HepG2 (cell line): Measurements from ENCODE around the gene TRIM66. TPM values are rescaled to one million over a fixed set of nuclear protein-coding genes. Genes with fewer than 3 reads are reported as not detected.

Experiments used
- ATAC-seq: fragments of 200-7000 bp; cut with Tn5 transposase; 3 replicates; pipeline ENCODE4 v1.9.1; 2020; ENCODE audit warnings: mild to moderate bottlenecking, moderate library complexity
- BruUV-seq: library from RNA; stranded (reverse); fragments of 400-500 nt; replicated peaks from 2 replicates; lab custom pipeline; 2021; lab: Mats Ljungman, UMichigan
- CTCF ChIA-PET: fragments of 300-600 bp; formaldehyde crosslinking; extraction: SDS; loops from one replicate; lab custom pipeline; 2021; ENCODE audit warnings: low total read pairs, inconsistent platforms, low intra/inter-chr PET ratio; lab: Yijun Ruan, JAX
- POLR2A ChIA-PET: fragments of 350-600 bp; sonication (Branson Sonifier 250); formaldehyde crosslinking; loops from one replicate; lab custom pipeline; 2020; ENCODE audit warnings: antibody characterized with exemption, inconsistent platforms; lab: Yijun Ruan, JAX
- DNase-seq: peaks from one replicate; pipeline ENCODE4 v3.0.0-alpha.2; 2015; ENCODE audit warnings: low spot score
- FAIRE-seq: peaks from 3 replicates; lab custom pipeline; 2011; peaks lifted over from hg19 to GRCh38; lab: Jason Lieb, UNC
- H2AFZ ChIP-seq: one replicate; pipeline ENCODE4 v1.6.1; 2011; ENCODE audit warnings: low read length, inconsistent platforms
- H3K27ac ChIP-seq: fragments of 300-600 bp; 3 replicates; pipeline ENCODE4 v1.8.0; 2011; ENCODE audit warnings: mixed run types, mild to moderate bottlenecking, mixed read lengths, low read length, inconsistent platforms; ENCODE audit not compliant: insufficient read depth; ENCODE audit errors: extremely low read length
- H3K27me3 ChIP-seq, 2 experiments: fragments of 200-600 bp in 1 of 2; 2 replicates in 1 of 2; 3 replicates in 1 of 2; pipeline versions ENCODE4 v1.6.0 to v1.8.0; 2011; ENCODE audit warnings: low read length in 2 of 2, mild to moderate bottlenecking in 2 of 2, moderate library complexity in 2 of 2, inconsistent platforms in 1 of 2; ENCODE audit not compliant: insufficient read depth in 2 of 2, control insufficient read depth in 1 of 2
- H3K36me3 ChIP-seq, 2 experiments: fragments of 200-600 bp in 1 of 2; replicated peaks in 1 of 2; 2 replicates in 1 of 2; 3 replicates in 1 of 2; pipeline versions ENCODE4 v1.5.1 to v1.8.0; 2011; ENCODE audit warnings: low read length in 2 of 2, inconsistent platforms in 1 of 2; ENCODE audit not compliant: insufficient read depth in 2 of 2, control insufficient read depth in 1 of 2
- H3K4me1 ChIP-seq: 2 replicates; pipeline ENCODE4 v1.5.1; 2012; ENCODE audit warnings: low read length, inconsistent platforms; ENCODE audit not compliant: insufficient read depth
- H3K4me2 ChIP-seq: 2 replicates; pipeline ENCODE4 v1.6.0; 2011; ENCODE audit warnings: low read depth, low read length, inconsistent platforms
- H3K4me3 ChIP-seq, 3 experiments: fragments of 200-600 bp in 1 of 3; sonication (generic), shearing (Covaris generic) in 1 of 3; replicated peaks in 1 of 3; 2 replicates each; pipeline ENCODE4 v1.5.1; 2011 to 2016; ENCODE audit warnings: low read length in 3 of 3, inconsistent platforms in 2 of 3, low read depth in 2 of 3, mild to moderate bottlenecking in 2 of 3, control low read depth in 1 of 3, mixed read lengths in 1 of 3; ENCODE audit not compliant: insufficient read depth in 1 of 3
- H3K79me2 ChIP-seq: one replicate; pipeline ENCODE4 v1.6.1; 2011; ENCODE audit warnings: low read length, inconsistent platforms; ENCODE audit not compliant: insufficient read depth
- H3K9ac ChIP-seq: 2 replicates; pipeline ENCODE4 v1.6.0; 2011; ENCODE audit warnings: mild to moderate bottlenecking, low read depth, low read length, inconsistent platforms; ENCODE audit not compliant: insufficient read depth
- H3K9me3 ChIP-seq: 2 replicates; pipeline ENCODE4 v1.5.1; 2012; ENCODE audit warnings: mild to moderate bottlenecking, low read length
- H4K20me1 ChIP-seq: 2 replicates; pipeline ENCODE4 v1.6.0; 2011; ENCODE audit warnings: inconsistent platforms, mild to moderate bottlenecking, low read length, moderate library complexity; ENCODE audit not compliant: insufficient read depth
- ZBTB14 ChIP-seq: sonication (generic); formaldehyde crosslinking; IDR thresholded peaks from 2 replicates; pipeline ENCODE4 v1.4.0; 2020; ENCODE audit warnings: missing genetic modification reagents
- ZMYM2 ChIP-seq: sonication (generic); formaldehyde crosslinking; IDR thresholded peaks from 2 replicates; pipeline ENCODE4 v1.8.0; 2022; ENCODE audit warnings: mild to moderate bottlenecking, missing genetic modification reagents
- ZNF121 ChIP-seq: sonication (generic); formaldehyde crosslinking; IDR thresholded peaks from 2 replicates; pipeline ENCODE4 v1.5.0; 2020; ENCODE audit warnings: mild to moderate bottlenecking, missing genetic modification reagents
- ZNF180 ChIP-seq: sonication (generic); formaldehyde crosslinking; IDR thresholded peaks from 2 replicates; pipeline ENCODE4 v1.4.0; 2020; ENCODE audit warnings: low read depth, missing genetic modification reagents, borderline replicate concordance
- ZNF292 ChIP-seq: sonication (generic); formaldehyde crosslinking; IDR thresholded peaks from 2 replicates; pipeline ENCODE4 v1.8.1; 2022; ENCODE audit warnings: mild to moderate bottlenecking, low read depth, missing genetic modification reagents, borderline replicate concordance
- ZNF550 ChIP-seq: sonication (generic); formaldehyde crosslinking; IDR thresholded peaks from 2 replicates; pipeline ENCODE4 v1.4.0; 2020; ENCODE audit warnings: mild to moderate bottlenecking, missing genetic modification reagents, borderline replicate concordance
- ZNF567 ChIP-seq: sonication (generic); formaldehyde crosslinking; IDR thresholded peaks from 2 replicates; pipeline ENCODE4 v1.8.1; 2023; ENCODE audit warnings: mild to moderate bottlenecking, missing genetic modification reagents, borderline replicate concordance
- WGBS: methylation state at CpG from one replicate; pipeline ENCODE4 v1.1.6; 2017; ENCODE audit warnings: low lambda C conversion rate; 5-methylcytosine and 5-hydroxymethylcytosine counted together
- in situ Hi-C: cut with HindIII; loops from 2 replicates; pipeline ENCODE4 v1.10.0; 2017; ENCODE audit warnings: low pct_unique_long_range_greater_than_20kb; ENCODE audit not compliant: extremely low pct_ligation_motif_present
- intact Hi-C: fragments of 100-400 bp; cut with micrococcal nuclease; formaldehyde crosslinking; loops from one replicate; pipeline ENCODE4 v1.10.0; 2022; ENCODE audit not compliant: unreplicated experiment
- polyA plus RNA-seq, 8 experiments: library from polyadenylated mRNA; depleted of rRNA in 3 of 8; stranded (reverse) in 7 of 8; unstranded in 1 of 8; fragments of >200 nt; fragmentation: Illumina TruSeq in 4 of 8; extraction: Trizol in 4 of 8; gene quantifications; 2 replicates each; pipeline versions ENCODE4 v1.2.1 to v1.2.3, GENCODE V29; 2011 to 2016; ENCODE audit warnings: low read depth in 4 of 8, missing spikeins in 1 of 8, mixed read lengths in 1 of 8; ENCODE audit not compliant: insufficient read depth in 1 of 8
- total RNA-seq, 5 experiments: library from RNA; depleted of rRNA; stranded (reverse); fragments of >200 nt; fragmentation: Illumina TruSeq; extraction: Trizol; gene quantifications; 2 replicates each; pipeline ENCODE4 v1.2.3, GENCODE V29; 2016; ENCODE audit warnings: low read depth in 1 of 5
- TF ChIP-seq, protein P1 (sequence below): sonication (generic); formaldehyde crosslinking; IDR thresholded peaks from 2 replicates; pipeline ENCODE4 v1.4.0; 2020; ENCODE audit warnings: missing genetic modification reagents, low read depth, mild to moderate bottlenecking, borderline replicate concordance
- TF ChIP-seq, protein P2 (sequence below): sonication (generic); formaldehyde crosslinking; IDR thresholded peaks from 2 replicates; pipeline ENCODE4 v1.5.0; 2020; ENCODE audit warnings: missing genetic modification reagents
- TF ChIP-seq, protein P3 (sequence below), 2 experiments: fragments of 450-650 bp in 1 of 2; sonication (generic) in 1 of 2; formaldehyde crosslinking; IDR thresholded peaks; 2 replicates each; pipeline versions ENCODE4 v1.5.0 to v1.8.0; 2020 to 2022; ENCODE audit warnings: mild to moderate bottlenecking in 1 of 2, missing genetic modification reagents in 1 of 2
- TF ChIP-seq, protein P4 (sequence below): sonication (generic); formaldehyde crosslinking; IDR thresholded peaks from one replicate; pipeline ENCODE4 v1.5.1; 2020; ENCODE audit warnings: mild to moderate bottlenecking, missing genetic modification reagents; ENCODE audit errors: not compliant biosample characterization

TRIM66 gene
- total and polyA plus RNA-seq, 2 of the 13 experiments (the other 11 are each of a cell fraction or from before 2014, with no cell fraction given): 4.9 to 6.1 TPM

DNA sequence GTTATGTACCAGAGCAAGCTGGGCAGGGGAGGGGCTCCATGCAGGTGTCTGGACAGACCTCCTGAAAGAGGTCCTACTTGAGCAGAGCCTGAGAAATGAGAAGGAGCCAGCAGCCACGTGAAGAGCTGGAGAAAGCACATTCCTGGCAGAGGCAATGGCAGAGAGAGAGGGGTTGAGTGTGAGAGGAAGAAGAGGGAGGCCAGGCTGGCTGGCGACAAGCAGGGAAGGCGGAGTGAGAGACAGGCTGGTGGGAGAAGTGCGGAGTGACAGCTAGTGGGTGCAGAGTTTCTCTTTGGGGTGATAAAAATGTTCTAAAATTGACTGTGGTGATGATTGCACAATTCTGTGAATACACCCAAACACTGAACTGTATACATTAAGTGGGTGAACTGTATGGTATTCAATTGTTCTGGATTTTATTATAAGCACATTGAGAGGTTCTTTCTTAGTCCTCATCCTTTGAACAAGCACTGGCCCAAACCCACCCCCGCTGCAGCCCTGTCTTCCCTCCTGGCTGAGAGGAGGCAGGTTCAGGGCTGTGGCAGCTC, 29.5 kb upstream of the TRIM66 start:
- intact Hi-C loops: no loop called here
- ATAC-seq: no peak
- no peaks in the 10 kb centered on the region for H3K9me3 ChIP-seq
- H3K4me1 ChIP-seq: peaks cover 42% of the 10 kb centered on the region
- no peak overlapping the region for H3K9ac ChIP-seq
- H3K4me2 ChIP-seq: no peak overlapping the region
- no peaks in the 10 kb centered on the region for H4K20me1 ChIP-seq
- no peak overlapping the region for H3K4me3 ChIP-seq
- no peak for FAIRE-seq
- no peak for DNase-seq
- ChIA-PET POLR2A (interaction anchor here (1.2 kb wide), 1 partner anchor 30 kb away, joined by 3 read pairs; the partner anchor contains the start of gene TRIM66), CTCF (no interaction called here)
- H3K27me3 ChIP-seq: no peaks in the 10 kb centered on the region
- no peaks in the 10 kb centered on the region for H3K79me2 ChIP-seq
- WGBS: 94% methylated on average over 5 of the region's 5 CpGs
- in situ Hi-C loops: no loop called here
- H3K27ac ChIP-seq: no peak overlapping the region
- H3K36me3 ChIP-seq: peaks cover 6 to 14% of the 10 kb centered on the region in 2 experiments; a peak in 2 of 5 replicates
- no TSS peak for BruUV-seq
- no peak overlapping the region for H2AFZ ChIP-seq
- TF ChIP-seq ZNF550 (CRISPR knock-in tag): no peak
- TF ChIP-seq ZNF292: no peak
- TF ChIP-seq ZNF180 (CRISPR knock-in tag): no peak
- TF ChIP-seq ZBTB14 (CRISPR knock-in tag): no peak
- TF ChIP-seq ZNF121 (CRISPR knock-in tag): no peak
- TF ChIP-seq, protein P1, sequence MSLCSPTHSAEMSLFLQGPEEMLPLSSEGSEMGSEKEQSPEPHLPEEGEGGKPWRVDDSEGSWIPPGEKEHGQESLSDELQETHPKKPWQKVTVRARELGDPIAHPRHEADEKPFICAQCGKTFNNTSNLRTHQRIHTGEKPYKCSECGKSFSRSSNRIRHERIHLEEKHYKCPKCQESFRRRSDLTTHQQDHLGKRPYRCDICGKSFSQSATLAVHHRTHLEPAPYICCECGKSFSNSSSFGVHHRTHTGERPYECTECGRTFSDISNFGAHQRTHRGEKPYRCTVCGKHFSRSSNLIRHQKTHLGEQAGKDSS (CRISPR knock-in tag): no peak
- TF ChIP-seq, protein P2, sequence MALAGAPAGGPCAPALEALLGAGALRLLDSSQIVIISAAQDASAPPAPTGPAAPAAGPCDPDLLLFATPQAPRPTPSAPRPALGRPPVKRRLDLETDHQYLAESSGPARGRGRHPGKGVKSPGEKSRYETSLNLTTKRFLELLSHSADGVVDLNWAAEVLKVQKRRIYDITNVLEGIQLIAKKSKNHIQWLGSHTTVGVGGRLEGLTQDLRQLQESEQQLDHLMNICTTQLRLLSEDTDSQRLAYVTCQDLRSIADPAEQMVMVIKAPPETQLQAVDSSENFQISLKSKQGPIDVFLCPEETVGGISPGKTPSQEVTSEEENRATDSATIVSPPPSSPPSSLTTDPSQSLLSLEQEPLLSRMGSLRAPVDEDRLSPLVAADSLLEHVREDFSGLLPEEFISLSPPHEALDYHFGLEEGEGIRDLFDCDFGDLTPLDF (CRISPR knock-in tag): no peak
- no peak for TF ChIP-seq ZNF567 (CRISPR knock-in tag)
- no peak for TF ChIP-seq ZMYM2
- TF ChIP-seq, protein P3, sequence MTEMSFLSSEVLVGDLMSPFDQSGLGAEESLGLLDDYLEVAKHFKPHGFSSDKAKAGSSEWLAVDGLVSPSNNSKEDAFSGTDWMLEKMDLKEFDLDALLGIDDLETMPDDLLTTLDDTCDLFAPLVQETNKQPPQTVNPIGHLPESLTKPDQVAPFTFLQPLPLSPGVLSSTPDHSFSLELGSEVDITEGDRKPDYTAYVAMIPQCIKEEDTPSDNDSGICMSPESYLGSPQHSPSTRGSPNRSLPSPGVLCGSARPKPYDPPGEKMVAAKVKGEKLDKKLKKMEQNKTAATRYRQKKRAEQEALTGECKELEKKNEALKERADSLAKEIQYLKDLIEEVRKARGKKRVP (CRISPR knock-in tag; IDR thresholded peaks at IDR 0.05): no peak
- TF ChIP-seq, protein P4, sequence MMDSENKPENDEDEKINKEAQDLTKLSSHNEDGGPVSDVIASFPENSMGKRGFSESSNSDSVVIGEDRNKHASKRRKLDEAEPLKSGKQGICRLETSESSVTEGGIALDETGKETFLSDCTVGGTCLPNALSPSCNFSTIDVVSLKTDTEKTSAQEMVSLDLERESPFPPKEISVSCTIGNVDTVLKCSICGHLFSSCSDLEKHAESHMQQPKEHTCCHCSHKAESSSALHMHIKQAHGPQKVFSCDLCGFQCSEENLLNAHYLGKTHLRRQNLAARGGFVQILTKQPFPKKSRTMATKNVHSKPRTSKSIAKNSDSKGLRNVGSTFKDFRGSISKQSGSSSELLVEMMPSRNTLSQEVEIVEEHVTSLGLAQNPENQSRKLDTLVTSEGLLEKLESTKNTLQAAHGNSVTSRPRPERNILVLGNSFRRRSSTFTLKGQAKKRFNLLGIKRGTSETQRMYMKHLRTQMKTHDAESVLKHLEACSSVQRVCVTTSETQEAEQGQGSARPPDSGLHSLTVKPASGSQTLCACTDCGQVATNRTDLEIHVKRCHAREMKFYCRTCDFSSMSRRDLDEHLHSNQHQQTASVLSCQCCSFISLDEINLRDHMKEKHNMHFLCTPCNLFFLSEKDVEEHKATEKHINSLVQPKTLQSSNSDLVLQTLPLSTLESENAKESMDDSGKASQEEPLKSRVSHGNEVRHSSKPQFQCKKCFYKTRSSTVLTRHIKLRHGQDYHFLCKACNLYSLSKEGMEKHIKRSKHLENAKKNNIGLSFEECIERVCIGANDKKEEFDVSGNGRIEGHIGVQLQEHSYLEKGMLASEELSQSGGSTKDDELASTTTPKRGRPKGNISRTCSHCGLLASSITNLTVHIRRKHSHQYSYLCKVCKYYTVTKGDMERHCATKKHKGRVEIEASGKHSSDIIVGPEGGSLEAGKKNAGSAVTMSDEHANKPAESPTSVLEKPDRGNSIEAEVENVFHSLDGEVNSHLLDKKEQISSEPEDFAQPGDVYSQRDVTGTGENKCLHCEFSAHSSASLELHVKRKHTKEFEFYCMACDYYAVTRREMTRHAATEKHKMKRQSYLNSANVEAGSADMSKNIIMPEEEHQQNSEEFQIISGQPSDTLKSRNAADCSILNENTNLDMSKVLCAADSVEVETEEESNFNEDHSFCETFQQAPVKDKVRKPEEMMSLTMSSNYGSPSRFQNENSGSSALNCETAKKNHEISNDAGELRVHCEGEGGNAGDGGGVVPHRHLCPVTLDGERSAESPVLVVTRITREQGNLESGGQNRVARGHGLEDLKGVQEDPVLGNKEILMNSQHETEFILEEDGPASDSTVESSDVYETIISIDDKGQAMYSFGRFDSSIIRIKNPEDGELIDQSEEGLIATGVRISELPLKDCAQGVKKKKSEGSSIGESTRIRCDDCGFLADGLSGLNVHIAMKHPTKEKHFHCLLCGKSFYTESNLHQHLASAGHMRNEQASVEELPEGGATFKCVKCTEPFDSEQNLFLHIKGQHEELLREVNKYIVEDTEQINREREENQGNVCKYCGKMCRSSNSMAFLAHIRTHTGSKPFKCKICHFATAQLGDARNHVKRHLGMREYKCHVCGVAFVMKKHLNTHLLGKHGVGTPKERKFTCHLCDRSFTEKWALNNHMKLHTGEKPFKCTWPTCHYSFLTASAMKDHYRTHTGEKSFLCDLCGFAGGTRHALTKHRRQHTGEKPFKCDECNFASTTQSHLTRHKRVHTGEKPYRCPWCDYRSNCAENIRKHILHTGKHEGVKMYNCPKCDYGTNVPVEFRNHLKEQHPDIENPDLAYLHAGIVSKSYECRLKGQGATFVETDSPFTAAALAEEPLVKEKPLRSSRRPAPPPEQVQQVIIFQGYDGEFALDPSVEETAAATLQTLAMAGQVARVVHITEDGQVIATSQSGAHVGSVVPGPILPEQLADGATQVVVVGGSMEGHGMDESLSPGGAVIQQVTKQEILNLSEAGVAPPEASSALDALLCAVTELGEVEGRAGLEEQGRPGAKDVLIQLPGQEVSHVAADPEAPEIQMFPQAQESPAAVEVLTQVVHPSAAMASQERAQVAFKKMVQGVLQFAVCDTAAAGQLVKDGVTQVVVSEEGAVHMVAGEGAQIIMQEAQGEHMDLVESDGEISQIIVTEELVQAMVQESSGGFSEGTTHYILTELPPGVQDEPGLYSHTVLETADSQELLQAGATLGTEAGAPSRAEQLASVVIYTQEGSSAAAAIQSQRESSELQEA (CRISPR knock-in tag): no peak
